ENCODE data around the gene SVBP.
"Not testable (repeated sequence)": the region's sequence is repeated elsewhere in the genome, so short reads cannot be mapped to it uniquely, and the experiment has no call there.

The SVBP gene

DNA sequence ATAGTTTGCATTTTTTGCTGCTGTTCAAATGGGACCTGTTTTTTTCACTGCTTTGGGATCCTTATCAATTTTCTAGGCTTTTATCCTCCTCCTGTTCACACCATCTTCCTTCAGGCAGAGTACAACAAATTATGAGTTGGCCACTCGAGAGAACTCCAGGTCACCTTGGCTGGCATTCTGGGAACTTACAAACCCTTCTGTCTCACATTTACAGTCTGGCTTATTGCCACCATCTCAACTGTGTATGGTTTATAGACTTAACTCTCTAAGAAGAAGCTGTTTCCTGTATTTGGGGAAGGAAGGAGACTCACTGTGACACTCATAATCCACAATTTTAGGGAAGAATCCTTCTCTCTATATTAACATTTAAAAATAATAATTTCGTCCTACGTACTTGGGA, 23.8 kb upstream of the SVBP start:
- no peak for DNase-seq

DNA sequence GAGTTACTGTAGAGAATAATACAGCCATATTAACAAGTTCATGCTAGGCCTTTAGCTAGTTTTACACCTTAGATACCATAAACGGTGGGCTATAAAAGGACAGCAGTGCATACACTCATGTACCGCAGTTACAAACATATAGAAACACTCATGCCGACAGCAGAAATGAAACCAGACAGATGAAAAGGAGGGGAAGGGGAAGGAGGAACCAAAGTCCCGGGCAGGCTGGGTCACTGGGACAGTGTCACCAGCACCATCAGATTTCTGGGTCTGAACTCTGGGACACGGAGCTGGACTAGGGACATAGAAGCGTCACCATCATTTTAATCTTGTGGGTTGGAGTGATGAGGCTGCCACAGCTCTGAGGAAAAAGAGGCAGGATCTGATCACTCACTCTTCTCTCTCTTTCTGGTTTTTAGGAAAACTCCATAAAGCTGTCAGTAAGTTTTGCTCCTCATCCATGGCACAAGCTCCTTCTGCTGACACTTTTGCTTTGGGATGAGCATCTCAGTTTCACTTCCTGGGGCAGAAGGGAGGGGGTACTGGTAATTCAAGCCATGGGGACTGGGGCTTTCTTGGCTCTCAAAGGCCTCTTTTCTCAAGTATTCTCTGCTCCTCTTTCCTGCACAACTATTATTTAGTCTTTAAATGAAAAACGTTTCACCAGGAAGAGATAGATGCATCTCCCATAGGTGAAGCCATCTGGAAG, 21.4 kb upstream of the SVBP start:
- no peak for DNase-seq

DNA sequence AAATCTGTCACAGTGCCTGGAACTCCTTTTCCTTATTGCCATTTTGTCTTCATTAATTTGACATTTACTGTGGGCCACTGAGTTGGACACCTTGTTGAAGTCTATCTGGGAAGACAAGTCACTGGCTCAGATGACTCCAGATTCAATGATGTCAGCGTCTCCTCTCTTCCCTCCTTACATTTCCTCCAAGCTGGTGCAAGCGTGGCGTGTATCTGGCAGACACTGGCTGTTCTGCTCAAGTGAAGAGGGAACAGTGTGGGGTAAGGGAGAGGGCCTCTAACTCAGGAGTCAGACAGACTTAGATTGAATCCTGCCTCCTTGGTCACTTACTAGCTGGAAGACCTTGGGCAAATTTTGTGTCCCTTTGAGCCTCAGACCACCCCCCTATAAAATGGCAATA, 20.5 kb upstream of the SVBP start:
- no peak for DNase-seq

DNA sequence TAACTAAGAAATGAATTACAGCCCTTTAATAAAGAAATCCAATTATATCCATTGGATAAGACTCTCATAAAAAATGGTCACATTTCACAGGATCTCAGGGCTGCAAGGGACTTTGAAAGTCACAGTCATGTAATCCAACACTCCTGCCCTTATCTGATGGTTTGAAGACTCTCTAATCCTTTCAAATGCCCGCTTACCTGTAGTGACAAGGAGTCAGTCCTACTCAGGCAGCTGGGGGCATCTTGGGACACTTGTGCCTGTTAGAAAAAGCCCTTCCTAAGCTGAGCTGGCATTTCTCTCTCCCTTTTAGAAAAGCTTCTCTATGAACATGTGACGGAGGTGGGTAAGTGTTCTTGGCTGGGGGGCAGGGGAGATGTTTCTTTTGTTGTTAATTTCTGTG, 18.2 kb upstream of the SVBP start:
- DNase-seq = no peak

DNA sequence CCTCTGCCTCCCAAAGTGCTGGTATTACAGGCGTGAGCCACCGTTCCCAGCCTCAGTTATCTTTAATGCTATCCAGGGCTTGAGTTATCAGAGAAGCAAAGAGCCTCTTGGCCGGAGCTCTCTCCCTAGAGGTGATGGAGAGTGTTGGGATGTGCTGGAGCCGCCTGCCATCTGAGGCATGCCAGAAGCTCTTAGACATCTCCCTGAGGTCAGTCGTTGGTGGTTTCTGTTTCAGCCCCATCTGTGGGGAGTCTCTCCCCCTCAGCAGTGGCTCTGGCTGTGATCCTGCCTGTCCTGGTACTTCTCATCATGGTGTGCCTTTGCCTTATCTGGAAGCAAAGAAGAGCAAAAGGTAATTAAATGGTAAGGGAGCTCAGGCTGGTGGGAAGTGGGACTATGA, 17.6 kb upstream of the SVBP start:
- no peak for DNase-seq

GRCh38 chr1:42833981-42834380, 16.8 kb upstream of the SVBP start:
- DNase-seq = no peak

DNA sequence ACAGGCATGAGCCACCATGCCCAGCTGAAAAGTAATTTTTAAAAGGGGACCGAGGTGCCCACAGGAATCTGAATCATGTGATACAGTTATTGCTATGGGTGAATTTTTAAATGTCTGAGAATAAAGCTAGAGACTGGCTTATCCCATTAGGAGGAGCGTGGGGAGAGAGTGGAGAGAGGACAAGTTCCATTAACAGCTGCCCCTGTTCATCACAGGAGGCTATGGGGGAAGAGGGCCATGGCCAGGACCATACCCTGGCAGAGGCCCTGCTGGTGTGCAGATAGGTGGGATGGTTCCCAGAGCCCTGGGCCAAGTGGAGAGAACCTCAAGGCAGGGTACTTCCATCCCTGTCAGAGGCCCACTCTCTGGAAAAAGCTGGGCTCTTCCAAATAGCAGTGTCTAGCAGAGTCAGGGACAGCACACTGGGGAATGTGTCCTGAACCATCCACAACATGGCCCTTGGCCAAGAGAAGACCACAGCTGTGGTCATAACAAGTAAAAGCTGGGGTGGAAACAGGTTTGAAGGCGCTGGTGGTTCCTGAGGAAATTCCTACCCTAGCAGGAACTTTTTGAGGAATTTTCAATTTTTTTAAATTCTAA, 15.5 kb upstream of the SVBP start:
- DNase-seq = no peak

GRCh38 chr1:42831273-42831672, 14.1 kb upstream of the SVBP start:
- no peak for DNase-seq

DNA sequence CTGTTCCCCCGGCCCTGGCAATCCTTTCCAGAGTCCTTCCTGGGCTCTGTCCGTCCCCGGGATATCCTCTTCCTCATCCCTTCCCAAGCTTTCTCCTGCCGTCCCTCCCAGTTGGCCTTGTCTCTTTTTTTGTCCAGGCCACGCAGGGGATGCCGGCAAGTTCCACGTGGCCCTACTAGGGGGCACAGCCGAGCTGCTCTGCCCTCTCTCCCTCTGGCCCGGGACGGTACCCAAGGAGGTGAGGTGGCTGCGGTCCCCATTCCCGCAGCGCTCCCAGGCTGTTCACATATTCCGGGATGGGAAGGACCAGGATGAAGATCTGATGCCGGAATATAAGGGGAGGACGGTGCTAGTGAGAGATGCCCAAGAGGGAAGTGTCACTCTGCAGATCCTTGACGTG, 13.4 kb upstream of the SVBP start:
- no peak for DNase-seq

DNA sequence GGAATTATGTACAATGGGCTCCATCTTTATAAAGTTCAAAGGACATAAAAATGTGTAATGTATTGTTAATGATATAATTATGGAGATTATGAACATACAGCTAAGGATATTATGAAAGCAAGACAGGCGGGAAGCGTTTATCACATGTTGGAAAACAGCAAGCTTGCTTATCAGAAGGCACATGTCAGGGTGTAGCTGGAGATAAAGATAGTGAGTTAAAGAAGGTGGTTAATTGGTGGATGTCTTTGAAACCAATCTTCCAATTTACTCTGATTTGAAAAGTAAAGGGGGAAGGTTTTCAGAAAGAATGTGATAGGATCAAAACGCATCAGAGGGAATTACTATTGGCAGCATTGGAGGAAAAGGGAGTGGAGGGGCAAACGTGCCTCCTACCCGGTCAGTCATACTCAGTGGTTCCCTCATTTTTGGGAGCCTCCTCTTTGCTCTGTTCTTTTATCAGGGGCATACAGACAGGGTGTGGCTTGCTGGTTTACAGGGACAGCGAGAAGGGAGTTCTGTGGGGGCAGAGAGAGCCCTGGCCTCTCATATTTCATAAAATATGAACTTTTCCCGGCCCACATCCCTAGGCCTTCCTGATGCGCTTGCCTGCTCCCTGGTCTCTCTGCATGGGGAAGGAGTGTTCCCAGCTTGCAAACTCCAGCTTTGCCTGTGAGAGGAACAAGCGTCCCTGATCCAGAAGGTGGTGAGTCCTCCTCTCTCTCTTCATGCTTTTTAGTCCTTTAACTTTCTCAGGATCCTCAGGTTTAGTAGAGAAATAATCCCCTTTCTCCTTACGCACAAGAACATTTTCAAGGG, 8.0 kb upstream of the SVBP start:
- no peak for DNase-seq

DNA sequence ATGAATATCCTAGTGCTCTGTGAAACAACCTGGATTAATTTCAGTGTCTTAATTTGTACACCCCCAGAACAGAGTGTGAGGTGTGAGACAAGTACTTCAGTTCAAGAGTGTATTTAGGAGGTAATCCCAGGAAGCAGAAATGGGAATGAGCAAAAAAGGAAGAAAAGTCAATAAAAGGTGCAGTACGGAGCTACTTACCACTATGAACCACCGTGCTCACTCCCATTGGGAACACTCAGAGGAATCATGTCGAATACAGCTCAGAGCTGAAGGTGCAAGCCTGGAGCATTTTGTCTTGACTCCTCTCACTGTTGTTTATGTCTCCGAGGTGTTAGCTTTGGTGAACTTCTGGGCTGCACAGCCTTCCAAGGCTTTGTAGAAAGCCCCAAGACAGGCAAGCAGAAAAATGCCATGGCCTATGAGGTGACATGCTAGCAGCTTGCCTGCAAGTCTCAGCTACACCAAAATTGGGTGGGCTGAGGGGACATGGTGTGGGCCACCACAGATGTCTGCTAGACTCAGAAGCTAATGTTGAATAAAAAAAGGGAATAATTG, 7.4 kb upstream of the SVBP start:
- no peak for DNase-seq

DNA sequence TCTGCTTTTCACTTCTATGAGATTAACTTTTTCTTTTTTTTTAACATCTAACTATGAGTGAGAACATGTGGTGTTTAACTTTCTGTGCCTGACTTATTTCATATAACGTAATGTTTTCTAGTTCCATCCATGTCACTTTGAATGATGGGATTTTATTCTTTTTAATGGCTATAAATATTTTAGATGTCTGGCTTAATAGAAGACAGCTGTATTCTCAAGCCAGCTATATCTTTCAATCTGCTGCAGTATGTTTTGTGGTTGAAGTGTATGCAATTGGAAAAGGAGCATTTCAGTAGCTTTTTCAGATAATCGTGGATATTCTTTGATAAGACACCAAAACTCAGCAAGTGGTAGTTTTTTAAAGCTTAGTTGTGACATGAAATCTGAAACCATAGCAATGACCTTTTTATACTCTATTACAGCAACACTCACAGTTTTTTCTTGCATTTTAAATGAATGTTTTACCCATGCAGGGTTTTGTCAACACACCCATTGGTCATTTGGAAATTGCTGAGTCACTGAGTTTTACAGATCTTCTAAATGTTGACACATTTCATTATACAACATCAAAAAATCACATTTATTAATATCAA, 5.7 kb upstream of the SVBP start:
- DNase-seq = no peak

DNA sequence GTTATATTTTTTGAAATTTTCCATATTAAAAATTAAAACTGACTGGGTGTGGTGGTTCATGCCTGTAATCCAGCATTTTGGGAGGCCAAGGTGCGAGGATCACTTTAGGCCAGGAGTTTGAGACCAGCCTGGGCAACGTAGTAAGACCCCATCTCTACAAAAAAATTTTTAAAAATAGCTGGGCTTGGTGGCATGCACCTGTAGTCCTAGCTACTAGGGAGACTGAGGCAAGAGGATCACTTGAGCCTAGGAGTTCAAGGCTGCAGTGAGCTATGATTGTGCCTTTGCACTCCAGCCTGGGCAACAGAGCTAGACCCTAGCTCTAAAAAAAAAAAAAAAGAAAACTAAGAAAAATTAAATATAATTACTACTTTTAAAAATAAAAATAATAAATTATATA, 4.5 kb upstream of the SVBP start:
- DNase-seq = no peak

- DNase-seq = no peak
Observed at GRCh38 chr1:42820813-42821212, 3.6 kb upstream of the SVBP start.

- no peak for DNase-seq
Observed at GRCh38 chr1:42817976-42818375, 779 bp upstream of the SVBP start.

- DNase-seq = no peak
Observed at GRCh38 chr1:42817440-42817767, 207 bp upstream of the SVBP start.

GRCh38 chr1:42815941-42816584, 1.1 kb downstream of the SVBP start:
- no peak for DNase-seq

- not testable (repeated sequence) for DNase-seq
Observed at GRCh38 chr1:42814815-42815214, 2.4 kb downstream of the SVBP start.

DNA sequence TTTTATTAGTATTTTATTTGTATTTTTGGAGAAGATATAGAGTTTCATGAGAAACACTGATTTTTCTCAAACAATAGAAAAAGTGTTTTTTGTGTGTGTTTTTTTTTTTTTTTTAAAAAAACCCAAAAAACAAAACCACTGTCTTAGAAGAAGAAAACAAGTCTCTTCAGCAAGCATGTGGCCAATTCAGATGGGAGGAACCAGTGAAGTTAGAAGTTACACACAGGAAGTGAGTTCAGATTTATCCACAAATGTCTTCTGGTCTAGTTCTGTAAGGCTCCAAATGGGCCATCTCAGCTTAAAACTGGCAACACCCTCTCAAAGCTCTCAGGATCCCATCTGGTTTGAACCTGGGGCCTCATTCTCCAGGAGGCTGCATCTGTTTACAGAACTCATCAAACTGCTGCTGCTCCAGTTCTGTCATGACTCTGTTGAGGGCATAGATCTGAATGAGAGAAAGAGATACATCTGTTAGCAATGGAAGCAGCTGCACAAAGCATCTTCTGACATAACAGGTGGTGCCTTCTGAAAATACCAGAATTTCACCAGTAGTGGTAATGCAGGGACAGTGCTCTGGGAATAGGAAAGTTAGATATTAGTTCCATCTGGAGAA, 10.0 kb downstream of the SVBP start:
- no peak for DNase-seq

GRCh38 chr1:42806593-42806992, 10.6 kb downstream of the SVBP start:
- DNase-seq = no peak

DNA sequence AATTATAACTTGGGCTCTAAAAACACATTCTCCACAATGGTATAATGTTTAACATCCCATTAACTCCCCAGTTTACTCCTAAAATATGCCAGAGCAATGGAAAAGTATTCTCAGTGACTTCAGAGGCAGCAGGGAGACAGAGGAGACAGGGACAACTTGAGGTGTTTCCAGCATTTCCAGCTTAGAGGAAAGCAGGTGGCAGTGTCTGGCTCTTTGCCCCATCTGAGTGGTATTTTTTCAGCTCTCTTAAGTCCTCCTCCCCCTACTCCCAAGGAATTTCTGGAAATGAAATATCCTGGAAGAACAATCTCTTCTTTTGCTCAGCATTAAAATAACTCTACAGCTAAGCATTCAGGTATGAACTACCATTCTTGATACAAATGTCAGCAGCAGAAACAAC, 11.0 kb downstream of the SVBP start:
- no peak for DNase-seq

- no peak for DNase-seq
Observed at GRCh38 chr1:42801832-42802473, 15.2 kb downstream of the SVBP start.

Measured in NCI-H1436 treated with DMSO at 0.1 percent for 48 hours (cell line).